NCI-H2227 (cell line): Measurements from ENCODE around the gene RFC2.
"Not testable (repeated sequence)": the region's sequence is repeated elsewhere in the genome, so short reads cannot be mapped to it uniquely, and the experiment has no call there.

Experiments used
- DNase-seq: peaks from one replicate; lab custom pipeline; 2025; ENCODE audit not compliant: unreplicated experiment; lab: John Stamatoyannopoulos, UW

Gene RFC2

GRCh38 chr7:74252893-74253292 is 1.3 kb downstream of the RFC2 start:
- no peak for DNase-seq

- DNase-seq, result not testable (repeated sequence)
These were observed 5.1 kb downstream of the RFC2 start for GRCh38 chr7:74249058-74249457.

- DNase-seq, result no peak
These were observed 6.0 kb downstream of the RFC2 start for GRCh38 chr7:74248156-74248555.

- DNase-seq, result no peak
These were observed 7.7 kb downstream of the RFC2 start for GRCh38 chr7:74246497-74246896.

- DNase-seq, result no peak
These were observed 12.1 kb downstream of the RFC2 start for GRCh38 chr7:74242122-74242443.

- no peak for DNase-seq
These were observed 13.7 kb downstream of the RFC2 start for GRCh38 chr7:74240482-74240881.

GRCh38 chr7:74236284-74236683 is 17.9 kb downstream of the RFC2 start:
- no peak for DNase-seq

- no peak for DNase-seq
These were observed 18.5 kb downstream of the RFC2 start for GRCh38 chr7:74235518-74236268.

- DNase-seq, result no peak
These were observed 20.4 kb downstream of the RFC2 start for GRCh38 chr7:74233655-74234285.

- no peak for DNase-seq
These were observed 23.0 kb downstream of the RFC2 start for GRCh38 chr7:74231232-74231590.

- no peak for DNase-seq
These were observed 23.6 kb downstream of the RFC2 start for GRCh38 chr7:74230446-74231231.

- DNase-seq, result no peak
These were observed 25.0 kb downstream of the RFC2 start for GRCh38 chr7:74228951-74229900.

- DNase-seq, result no peak
These were observed 27.6 kb downstream of the RFC2 start for GRCh38 chr7:74226633-74227032.

GRCh38 chr7:74225400-74225799 is 28.8 kb downstream of the RFC2 start:
- DNase-seq, result no peak

- not testable (repeated sequence) for DNase-seq
These were observed 29.3 kb downstream of the RFC2 start for GRCh38 chr7:74224907-74225306.

- DNase-seq, result no peak
These were observed 29.7 kb downstream of the RFC2 start for GRCh38 chr7:74224511-74224832.

- DNase-seq, result no peak
These were observed 30.3 kb downstream of the RFC2 start for GRCh38 chr7:74223711-74224510.

- no peak for DNase-seq
These were observed 31.1 kb downstream of the RFC2 start for GRCh38 chr7:74222851-74223710.

- DNase-seq, result no peak
These were observed 32.5 kb downstream of the RFC2 start for GRCh38 chr7:74221713-74222112.
